ENCODE data around the gene DHRSX. TPM values are rescaled to one million over a fixed set of nuclear protein-coding genes. Genes with fewer than 3 reads are reported as not detected.

DHRSX gene
- total and polyA plus RNA-seq, 2 of the 8 experiments (the other 6 are each of a cell fraction or from before 2014, with no cell fraction given): 35.1 to 43.4 TPM

DNA sequence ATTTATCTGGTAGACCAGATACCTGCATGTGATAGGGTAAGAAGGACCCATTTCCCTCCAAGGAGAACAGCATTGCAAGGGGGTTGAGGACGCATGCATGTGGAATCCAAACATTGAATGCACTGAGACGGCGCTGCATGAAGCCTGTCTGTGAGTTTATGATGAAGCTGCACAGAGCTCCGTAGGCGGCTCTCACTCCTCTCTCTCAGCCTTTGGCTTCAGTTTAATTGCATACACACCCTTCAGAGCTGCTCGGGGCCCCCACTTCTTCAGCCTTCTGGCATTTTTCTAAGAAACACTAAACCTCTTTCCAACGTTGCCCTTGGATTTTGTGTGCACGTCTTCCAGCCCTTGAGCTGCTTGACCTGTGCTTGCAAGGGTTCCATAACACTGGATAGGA, 176.6 kb downstream of the DHRSX start (continued):
- TF ChIP-seq, protein P1, sequence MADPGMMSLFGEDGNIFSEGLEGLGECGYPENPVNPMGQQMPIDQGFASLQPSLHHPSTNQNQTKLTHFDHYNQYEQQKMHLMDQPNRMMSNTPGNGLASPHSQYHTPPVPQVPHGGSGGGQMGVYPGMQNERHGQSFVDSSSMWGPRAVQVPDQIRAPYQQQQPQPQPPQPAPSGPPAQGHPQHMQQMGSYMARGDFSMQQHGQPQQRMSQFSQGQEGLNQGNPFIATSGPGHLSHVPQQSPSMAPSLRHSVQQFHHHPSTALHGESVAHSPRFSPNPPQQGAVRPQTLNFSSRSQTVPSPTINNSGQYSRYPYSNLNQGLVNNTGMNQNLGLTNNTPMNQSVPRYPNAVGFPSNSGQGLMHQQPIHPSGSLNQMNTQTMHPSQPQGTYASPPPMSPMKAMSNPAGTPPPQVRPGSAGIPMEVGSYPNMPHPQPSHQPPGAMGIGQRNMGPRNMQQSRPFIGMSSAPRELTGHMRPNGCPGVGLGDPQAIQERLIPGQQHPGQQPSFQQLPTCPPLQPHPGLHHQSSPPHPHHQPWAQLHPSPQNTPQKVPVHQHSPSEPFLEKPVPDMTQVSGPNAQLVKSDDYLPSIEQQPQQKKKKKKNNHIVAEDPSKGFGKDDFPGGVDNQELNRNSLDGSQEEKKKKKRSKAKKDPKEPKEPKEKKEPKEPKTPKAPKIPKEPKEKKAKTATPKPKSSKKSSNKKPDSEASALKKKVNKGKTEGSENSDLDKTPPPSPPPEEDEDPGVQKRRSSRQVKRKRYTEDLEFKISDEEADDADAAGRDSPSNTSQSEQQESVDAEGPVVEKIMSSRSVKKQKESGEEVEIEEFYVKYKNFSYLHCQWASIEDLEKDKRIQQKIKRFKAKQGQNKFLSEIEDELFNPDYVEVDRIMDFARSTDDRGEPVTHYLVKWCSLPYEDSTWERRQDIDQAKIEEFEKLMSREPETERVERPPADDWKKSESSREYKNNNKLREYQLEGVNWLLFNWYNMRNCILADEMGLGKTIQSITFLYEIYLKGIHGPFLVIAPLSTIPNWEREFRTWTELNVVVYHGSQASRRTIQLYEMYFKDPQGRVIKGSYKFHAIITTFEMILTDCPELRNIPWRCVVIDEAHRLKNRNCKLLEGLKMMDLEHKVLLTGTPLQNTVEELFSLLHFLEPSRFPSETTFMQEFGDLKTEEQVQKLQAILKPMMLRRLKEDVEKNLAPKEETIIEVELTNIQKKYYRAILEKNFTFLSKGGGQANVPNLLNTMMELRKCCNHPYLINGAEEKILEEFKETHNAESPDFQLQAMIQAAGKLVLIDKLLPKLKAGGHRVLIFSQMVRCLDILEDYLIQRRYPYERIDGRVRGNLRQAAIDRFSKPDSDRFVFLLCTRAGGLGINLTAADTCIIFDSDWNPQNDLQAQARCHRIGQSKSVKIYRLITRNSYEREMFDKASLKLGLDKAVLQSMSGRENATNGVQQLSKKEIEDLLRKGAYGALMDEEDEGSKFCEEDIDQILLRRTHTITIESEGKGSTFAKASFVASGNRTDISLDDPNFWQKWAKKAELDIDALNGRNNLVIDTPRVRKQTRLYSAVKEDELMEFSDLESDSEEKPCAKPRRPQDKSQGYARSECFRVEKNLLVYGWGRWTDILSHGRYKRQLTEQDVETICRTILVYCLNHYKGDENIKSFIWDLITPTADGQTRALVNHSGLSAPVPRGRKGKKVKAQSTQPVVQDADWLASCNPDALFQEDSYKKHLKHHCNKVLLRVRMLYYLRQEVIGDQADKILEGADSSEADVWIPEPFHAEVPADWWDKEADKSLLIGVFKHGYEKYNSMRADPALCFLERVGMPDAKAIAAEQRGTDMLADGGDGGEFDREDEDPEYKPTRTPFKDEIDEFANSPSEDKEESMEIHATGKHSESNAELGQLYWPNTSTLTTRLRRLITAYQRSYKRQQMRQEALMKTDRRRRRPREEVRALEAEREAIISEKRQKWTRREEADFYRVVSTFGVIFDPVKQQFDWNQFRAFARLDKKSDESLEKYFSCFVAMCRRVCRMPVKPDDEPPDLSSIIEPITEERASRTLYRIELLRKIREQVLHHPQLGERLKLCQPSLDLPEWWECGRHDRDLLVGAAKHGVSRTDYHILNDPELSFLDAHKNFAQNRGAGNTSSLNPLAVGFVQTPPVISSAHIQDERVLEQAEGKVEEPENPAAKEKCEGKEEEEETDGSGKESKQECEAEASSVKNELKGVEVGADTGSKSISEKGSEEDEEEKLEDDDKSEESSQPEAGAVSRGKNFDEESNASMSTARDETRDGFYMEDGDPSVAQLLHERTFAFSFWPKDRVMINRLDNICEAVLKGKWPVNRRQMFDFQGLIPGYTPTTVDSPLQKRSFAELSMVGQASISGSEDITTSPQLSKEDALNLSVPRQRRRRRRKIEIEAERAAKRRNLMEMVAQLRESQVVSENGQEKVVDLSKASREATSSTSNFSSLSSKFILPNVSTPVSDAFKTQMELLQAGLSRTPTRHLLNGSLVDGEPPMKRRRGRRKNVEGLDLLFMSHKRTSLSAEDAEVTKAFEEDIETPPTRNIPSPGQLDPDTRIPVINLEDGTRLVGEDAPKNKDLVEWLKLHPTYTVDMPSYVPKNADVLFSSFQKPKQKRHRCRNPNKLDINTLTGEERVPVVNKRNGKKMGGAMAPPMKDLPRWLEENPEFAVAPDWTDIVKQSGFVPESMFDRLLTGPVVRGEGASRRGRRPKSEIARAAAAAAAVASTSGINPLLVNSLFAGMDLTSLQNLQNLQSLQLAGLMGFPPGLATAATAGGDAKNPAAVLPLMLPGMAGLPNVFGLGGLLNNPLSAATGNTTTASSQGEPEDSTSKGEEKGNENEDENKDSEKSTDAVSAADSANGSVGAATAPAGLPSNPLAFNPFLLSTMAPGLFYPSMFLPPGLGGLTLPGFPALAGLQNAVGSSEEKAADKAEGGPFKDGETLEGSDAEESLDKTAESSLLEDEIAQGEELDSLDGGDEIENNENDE (IDR thresholded peaks at IDR 0.05; ENCODE audit: insufficient replicate concordance, low read length): no peak
- TF ChIP-seq TBP (IDR thresholded peaks at IDR 0.05; ENCODE audit: low read depth, low read length) (no peak), SP1 (IDR thresholded peaks at IDR 0.05; ENCODE audit: low read depth, low read length) (no peak), JUN (IDR thresholded peaks at IDR 0.05; ENCODE audit: low read depth, low read length) (no peak), SUZ12 (IDR thresholded peaks at IDR 0.05; ENCODE audit: low read length) (no peak), YY1 (IDR thresholded peaks at IDR 0.05; ENCODE audit: low read depth, low read length) (no peak), POU5F1 (IDR thresholded peaks at IDR 0.05; ENCODE audit: low read depth, low read length) (no peak)
- TF ChIP-seq, protein P2, sequence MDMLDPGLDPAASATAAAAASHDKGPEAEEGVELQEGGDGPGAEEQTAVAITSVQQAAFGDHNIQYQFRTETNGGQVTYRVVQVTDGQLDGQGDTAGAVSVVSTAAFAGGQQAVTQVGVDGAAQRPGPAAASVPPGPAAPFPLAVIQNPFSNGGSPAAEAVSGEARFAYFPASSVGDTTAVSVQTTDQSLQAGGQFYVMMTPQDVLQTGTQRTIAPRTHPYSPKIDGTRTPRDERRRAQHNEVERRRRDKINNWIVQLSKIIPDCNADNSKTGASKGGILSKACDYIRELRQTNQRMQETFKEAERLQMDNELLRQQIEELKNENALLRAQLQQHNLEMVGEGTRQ (IDR thresholded peaks at IDR 0.05; ENCODE audit: low read length): no peak
- TF ChIP-seq, protein P3, sequence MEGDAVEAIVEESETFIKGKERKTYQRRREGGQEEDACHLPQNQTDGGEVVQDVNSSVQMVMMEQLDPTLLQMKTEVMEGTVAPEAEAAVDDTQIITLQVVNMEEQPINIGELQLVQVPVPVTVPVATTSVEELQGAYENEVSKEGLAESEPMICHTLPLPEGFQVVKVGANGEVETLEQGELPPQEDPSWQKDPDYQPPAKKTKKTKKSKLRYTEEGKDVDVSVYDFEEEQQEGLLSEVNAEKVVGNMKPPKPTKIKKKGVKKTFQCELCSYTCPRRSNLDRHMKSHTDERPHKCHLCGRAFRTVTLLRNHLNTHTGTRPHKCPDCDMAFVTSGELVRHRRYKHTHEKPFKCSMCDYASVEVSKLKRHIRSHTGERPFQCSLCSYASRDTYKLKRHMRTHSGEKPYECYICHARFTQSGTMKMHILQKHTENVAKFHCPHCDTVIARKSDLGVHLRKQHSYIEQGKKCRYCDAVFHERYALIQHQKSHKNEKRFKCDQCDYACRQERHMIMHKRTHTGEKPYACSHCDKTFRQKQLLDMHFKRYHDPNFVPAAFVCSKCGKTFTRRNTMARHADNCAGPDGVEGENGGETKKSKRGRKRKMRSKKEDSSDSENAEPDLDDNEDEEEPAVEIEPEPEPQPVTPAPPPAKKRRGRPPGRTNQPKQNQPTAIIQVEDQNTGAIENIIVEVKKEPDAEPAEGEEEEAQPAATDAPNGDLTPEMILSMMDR (IDR thresholded peaks at IDR 0.05; ENCODE audit: control extremely low read depth in 1 of 3, insufficient read depth in 1 of 3, low read depth in 1 of 3, low read length in 3 of 3): no peak
